ENCODE results near the gene GADD45B.

Gene GADD45B

DNA sequence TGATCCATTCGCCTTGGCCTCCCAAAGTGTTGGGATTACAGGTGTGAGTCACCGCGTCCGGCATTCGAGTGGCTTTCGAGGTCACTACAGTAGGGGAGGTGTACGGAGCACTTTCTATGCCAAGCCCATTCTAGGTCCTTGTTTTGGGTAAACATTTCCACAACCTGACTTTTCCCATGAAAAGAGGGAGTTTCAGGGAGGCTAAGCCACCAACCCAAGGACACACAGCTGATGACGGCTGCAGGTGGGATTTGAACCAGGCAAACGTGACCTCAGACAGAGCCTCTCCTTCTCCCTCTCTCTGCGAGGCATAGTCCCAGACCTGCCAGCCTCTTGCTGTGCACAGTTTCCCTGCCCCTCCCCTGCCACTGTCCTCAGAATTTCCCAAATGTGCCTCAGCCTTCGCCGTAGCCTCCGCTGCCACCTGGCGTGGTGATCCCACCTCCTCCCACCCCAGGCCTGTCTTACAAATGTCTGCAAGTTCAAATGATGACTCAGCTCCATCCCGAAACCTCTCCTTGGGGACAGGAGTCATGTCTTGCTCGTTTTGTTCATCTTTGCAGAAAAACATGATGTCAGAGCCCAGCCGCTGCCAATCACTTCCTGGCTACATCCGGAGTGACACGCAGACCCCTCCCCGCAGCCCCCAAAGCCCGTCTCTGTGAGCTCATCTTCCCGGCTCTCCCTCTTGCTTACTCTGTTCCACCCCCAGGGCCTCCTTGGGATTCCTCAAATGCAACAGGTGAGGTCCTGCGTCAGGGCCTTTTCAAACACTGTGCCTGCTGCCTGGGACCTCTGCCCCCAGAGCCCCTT is 6.6 kb upstream of the GADD45B start:
- peak; percentile 86 for DNase-seq (ENCODE audit: low spot score)

DNA sequence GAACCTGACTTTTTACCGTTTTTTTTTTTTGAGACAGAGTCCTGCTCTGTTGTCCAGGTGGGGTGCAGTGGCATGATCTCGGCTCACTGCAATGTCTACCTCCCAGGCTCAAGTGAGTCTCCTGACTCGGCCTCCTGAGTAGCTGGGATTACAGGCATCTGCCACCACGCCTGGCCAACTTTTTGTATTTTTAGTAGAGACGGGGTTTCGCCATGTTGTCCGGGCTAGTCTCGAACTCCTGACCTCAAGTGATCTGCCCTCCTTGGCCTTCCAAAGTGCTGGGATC is 6.1 kb upstream of the GADD45B start:
- peak; percentile 38 for DNase-seq (ENCODE audit: low spot score)

DNA sequence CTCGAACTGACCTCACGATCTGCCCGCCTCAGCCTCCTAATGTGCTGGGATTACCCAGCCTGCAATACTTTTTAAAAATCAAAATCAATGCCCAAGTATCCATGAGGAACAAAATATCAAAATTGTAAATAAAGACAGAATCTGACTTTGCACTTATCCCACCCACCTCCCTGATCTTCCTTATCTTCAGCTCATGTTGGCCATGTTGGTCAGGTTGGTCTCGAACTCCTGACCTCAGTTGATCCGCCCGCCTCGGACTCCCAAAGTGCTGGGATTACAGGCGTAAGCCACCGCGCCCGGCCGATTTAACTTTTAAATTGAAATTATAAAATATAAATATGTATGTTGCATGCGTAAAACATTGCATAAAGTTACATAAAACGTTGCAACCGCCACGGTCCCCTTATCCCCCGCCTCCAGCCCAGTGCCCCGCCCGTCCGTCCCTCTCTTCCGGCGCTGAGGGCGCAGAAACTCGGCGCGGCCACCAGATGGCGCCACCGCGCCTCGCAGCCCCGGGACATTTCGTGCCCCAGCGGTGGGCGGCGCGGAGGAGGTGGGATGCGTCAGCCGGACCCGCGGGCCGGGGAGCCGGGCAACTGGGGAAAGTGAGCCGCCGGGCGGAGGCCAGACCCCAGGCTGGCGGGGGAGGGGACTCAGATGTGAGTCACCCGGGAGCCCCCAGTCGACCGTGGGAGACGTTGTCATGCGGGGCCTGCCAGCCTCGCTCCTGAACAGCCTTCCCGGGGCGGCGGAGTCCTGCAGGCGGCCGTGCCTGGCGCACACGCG is 1.5 kb upstream of the GADD45B start:
- DNase-seq (ENCODE audit: low spot score), result peak; percentile 91

DNA sequence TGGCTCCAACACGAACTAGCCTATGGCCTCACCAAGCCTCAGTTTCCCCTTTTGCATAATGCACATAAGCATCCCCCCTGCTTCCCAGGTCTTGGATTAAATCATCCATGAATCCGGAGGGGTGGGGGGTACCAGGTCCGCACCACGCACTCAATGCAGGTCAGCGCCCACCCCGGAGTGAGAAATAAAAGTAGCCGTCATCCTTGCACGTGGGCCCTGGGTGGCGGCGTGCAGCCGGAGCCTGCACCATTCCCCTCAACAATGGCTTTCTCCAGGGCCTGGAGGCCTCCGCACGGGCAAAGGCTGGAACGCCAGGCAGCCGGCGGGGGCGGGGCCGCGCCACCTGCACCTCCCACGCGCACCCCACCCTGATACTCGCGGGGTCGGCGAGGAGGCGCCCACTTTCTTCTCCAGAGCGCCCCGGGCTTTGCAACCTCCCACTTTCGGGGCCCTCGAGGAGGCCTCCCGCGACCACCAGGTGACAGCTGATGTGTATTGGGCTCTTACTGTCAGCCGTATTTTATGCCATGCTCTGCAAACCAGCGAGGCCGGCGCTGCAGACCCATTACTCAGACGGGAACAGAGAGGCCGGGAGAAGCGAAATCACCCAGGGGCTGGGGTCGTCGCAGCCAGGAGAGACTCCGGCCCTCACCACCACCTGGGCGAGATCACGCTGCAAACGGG is 767 bp upstream of the GADD45B start:
- DNase-seq (ENCODE audit: low spot score), result peak; percentile 75

DNA sequence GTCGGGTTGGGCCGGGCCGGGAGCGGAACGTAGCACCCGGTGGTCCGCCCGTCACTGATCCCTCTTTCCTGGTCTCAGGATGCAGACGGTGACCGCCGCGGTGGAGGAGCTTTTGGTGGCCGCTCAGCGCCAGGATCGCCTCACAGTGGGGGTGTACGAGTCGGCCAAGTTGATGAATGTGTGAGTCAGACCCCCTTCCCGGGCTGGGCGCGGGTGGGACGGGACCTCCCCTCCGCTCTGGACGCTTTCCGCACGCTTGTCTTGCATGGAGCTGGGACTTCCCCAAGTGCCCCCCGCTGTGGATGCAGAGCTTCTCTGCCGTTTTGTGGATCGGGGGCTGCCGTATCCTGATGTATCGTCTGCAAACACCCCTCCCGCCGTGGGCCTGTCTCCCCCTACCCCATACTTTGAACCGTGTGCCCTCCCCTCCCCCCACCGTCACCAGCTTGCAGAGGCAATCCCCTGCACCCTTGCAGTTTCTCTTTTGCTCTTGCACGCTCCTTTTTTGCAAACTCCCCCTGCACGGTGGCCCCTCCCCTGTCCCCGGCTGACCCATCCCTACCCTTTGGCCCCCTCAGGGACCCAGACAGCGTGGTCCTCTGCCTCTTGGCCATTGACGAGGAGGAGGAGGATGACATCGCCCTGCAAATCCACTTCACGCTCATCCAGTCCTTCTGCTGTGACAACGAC is 669 bp downstream of the GADD45B start:
- DNase-seq (ENCODE audit: low spot score), result peak; percentile 81

DNA sequence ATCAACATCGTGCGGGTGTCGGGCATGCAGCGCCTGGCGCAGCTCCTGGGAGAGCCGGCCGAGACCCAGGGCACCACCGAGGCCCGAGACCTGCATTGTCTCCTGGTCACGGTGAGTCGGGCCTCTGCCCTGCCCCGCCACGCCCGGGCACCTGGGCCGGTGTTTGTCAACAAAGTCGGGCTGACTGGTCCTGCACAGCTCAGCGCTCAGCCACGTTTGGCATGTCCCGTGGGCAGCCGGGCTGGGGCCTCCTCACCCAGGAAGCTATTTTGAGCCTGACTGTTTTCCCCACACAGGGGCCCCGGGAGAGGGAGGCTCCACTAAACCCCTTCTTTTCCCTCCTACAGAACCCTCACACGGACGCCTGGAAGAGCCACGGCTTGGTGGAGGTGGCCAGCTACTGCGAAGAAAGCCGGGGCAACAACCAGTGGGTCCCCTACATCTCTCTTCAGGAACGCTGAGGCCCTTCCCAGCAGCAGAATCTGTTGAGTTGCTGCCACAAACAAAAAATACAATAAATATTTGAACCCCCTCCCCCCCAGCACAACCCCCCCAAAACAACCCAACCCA is 1.3 kb downstream of the GADD45B start:
- DNase-seq (ENCODE audit: low spot score), result peak; percentile 86

DNA sequence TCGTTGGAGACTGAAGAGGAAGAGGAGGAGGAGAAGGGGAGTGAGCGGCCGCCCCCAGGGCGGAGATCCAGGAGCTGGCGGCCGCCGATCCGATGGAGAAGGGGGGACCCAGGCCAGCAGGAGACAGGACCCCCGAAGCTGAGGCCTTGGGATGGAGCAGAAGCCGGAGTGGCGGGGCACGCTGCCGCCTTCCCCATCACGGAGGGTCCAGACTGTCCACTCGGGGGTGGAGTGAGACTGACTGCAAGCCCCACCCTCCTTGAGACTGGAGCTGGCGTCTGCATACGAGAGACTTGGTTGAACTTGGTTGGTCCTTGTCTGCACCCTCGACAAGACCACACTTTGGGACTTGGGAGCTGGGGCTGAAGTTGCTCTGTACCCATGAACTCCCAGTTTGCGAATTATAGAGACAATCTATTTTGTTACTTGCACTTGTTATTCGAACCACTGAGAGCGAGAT is 1.8 kb downstream of the GADD45B start:
- peak; percentile 55 for DNase-seq (ENCODE audit: low spot score)

DNA sequence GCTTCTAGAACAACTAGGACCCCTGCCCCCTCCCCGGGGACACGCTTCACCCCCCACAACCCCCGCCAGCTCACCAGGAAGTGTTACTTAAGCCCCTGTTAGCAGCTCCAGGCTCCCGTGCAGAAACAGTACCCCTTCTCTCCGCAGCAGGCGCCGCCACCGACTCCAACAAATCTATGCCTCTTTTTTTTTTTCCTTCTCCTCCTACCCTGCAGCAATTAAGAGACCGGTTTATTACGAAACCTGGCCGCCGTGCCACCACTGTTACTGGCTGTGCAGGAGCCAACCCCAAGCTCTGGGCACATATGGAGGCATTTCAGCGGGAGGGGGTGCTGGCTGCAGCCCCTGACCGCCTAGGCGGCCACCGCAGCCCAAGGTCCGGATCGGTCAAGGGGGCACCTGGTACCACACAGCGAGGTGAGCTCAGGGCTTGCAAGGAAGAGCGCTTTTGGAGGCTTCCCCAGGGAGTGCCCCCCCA is 2.4 kb downstream of the GADD45B start:
- DNase-seq (ENCODE audit: low spot score), result peak; percentile 73

DNA sequence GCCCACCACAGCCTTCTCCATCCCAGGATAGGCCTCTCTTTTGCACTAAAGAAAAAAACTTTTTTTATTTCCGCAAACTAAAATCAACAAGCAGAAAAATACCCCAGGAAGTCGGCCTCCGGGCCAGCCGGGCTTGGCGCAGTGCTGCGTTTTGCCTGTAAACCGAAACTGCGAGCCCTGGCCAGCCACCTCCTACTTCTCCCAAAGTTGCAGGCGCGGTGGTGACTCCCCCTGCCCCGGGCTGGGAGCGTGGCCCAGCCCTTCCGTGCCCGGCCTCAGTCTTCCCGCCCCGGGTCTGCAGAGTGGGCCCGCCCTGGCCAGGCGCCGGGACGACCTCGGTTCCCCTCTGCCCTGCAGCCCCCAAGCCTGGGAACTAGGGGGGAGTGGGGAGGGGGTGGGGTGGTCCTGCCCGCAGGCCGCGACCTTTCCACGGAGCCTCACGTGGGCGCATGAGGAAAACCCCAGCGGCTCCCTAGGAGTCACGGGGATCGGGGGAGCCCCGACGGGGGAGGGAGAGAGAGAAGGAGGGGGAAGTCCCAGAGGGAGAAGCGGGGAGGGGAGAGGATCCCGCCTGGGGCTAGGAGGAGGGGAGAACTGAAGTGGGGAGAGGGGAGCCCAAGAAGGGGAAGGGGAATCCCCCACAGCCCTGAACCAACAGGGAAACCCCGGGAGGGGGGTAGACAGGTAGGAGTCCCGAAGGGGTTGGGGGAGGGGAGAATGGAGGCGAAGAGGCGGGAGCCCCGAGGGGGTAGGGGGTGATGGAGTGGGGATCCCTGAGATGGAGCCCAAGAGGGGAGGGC is 3.0 kb downstream of the GADD45B start:
- peak; percentile 81 for DNase-seq (ENCODE audit: low spot score)

DNA sequence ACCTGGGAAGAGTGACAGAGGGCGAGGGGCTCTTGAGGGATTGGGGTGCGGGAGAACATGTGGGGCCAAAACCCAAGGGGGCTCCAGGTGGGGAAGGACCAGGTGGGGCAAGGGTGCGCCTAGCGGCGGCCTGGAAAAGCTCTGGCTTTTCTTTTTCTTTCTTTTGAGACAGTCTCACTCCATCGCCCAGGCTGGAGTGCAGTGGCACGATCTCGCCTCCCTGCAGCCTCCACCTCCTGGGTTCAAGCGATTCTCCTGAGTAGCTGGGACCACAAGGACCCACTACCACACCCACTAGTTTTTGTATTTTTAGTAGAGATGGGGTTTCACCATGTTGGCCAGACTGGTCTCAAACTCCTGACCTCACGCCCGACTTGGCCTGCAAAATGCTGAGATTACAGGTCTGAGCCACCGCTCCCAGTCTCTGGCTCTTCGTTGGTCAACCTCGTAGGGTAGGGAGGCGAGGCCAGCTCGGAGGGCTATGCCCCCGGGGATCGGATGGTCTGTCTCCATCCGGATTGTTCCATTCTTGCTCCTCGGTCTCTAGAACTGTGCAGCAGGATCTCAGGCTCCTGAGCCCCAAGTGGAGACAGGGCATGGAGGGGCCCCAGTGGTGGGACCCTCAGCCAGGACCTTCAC is 3.7 kb downstream of the GADD45B start:
- DNase-seq (ENCODE audit: low spot score), result no peak

DNA sequence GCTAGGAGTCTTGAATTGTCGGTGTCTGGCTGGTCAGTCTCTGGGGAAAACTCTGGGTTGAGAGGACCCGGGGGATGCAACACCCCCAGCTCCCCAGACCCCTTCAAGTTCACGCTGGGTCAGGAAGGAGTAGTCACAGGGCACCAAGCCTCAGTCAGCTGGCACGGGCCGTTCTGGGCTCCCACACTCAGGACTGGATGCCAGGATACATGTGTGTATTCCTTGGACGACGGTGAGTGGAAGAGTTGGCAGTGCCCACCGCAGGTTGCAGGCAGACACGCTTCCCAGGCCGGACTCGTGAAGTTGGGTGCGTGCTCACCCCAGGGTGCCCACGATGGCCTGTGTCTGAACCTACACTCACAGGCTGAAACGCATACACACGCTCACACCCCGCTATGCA is 5.5 kb downstream of the GADD45B start:
- no peak for DNase-seq (ENCODE audit: low spot score)

DNA sequence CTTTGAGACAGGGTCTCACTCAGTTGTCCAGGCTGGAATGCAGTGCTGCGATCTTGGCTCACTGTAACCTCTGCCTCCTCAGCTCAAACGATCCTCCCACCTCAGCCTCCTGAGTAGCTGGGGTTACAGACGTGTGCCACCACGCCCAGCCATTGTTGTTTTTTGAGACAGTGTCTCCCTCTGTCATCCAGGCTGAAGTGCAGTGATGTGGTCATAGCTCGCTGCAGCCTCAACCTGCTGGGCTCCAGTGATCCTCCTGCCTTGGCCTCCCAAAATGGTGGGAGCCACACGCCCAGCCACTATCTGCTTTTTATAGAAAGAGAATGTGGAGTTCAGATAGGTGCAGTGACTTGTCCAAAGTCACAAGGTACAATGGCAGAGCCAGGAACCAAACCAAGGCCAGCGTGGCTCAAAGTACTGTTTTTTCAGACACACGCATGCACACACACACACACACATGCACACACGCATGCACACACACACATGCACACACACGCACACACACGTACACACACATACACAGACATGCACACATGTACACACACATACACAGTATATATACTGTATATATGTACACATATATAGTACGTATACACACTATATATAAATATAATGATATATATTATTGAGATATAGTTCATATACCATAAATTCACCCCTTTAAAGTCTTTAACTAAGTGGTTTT is 6.6 kb downstream of the GADD45B start:
- no peak for DNase-seq (ENCODE audit: low spot score)

DNA sequence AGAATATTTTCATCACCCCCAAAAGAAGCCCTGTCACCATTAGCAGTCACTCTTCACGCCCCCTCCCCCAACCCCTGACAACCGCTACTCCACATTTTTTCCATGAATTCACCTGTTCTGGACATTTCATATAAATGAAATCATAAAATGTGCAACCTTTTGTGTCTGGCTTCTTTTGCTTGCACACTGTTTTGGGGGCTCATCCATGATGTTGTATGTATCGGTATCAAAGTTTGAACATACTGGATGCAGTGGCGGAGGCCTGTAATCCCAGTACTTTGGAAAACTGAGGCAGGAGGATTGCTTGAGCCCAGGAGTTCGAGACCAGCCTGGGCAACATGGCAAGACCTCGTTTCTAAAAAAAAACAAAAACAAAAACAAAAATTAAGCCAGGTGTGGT is 7.2 kb downstream of the GADD45B start:
- no peak for DNase-seq (ENCODE audit: low spot score)

DNA sequence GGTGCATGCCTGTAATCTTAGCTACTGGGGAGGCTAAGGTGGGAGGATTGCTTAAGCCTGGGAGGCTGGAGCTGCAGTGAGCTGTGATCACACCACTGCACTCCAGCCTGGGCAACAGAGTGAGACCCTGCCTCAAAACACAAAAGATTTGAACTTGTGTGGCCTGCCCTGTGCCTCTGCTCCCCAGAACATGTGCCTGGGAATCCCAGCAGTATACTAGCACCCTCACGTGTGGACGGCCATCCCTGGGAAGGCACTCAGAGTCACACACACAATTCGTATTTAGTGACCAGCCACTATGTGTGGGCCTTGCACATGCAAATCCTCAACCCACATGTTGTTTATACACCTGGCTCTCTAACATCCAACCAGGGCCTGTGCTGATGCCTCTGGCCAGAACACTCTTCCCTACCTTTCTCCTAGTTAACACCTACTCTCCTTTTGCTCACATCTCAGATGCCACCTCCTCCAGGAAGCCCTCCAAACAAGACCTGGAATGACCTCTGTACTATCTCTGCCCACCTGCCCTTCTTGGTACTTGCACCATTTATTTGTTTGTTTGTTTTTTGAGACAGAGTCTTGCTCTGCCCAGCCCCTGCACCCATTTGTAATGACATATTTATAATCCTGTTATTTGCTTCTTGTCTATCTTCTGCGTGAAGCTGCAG is 7.7 kb downstream of the GADD45B start:
- DNase-seq (ENCODE audit: low spot score), result no peak

DNA sequence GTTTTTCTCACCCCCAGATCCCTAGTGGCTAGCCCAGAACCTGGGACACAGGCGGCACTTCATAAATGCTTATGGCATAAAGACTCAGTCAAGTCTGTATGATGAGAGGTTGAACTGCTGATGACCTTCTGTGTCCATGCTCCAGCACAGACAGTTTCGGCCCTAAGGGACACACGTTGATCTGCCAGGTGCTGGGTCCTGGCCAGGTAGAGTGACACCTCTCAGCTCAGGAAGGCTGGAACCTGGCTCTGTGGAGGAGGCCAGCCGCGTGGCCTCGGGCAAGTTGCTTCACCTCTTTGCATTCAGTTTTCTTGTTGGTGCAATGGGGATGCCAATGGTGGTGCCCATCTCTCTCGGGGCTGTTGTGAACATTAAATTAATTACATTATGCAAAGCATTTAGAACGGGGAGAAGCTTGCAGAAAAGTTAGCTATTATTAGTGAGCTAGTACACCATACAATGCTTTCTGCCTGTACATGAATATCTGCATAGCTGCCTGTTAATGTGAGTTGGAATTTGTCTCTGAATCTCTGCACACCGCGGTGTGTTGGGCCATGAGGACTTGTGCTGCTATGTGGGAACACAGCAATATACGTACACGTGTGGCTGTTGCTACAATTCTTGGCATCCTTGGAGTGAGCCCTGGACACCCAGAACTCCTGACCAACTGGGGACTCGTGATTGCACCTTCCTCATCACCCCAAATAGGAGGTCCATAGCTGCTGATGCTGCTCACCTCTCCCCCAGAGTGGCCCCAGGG is 8.4 kb downstream of the GADD45B start:
- no peak for DNase-seq (ENCODE audit: low spot score)

DNA sequence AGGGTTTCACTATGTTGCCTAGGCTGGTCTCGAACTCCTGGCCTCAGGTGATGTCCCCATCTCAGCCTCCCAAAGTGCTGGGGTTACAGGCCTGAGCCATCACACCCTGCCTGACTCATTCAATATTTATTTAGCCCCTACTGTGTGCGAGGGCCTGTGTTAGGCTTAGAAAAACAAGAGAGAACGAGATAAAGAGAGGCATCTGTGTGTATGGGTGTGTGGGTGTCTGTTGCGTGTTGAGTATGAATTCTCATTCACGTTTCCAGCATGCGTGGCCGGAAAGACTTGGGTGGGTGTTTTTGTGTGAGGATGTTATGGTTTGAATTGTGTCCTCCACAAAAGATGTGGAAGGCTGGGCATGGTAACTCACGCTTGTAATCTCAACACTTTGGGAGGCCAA is 9.5 kb downstream of the GADD45B start:
- DNase-seq (ENCODE audit: low spot score), result no peak

DNA sequence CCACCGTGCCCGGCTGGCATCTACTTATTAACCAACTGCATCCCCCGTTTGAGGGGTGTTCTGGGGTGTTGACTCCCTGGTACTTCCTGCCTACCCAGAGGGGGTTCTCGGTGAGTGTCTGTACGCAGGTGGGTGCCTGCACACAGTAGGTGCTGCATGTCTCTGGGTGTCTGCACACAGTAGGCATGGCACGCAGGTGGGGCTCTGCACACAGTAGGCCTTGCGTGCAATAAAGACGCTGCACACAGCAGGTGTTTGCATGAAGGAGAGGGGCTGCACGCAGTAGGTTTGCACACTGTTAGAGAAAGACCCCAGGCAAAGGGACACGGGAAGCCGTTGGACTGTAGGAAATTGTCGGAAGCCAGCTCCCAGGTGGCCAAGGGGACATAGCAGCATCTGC is 11.2 kb downstream of the GADD45B start:
- no peak for DNase-seq (ENCODE audit: low spot score)

DNA sequence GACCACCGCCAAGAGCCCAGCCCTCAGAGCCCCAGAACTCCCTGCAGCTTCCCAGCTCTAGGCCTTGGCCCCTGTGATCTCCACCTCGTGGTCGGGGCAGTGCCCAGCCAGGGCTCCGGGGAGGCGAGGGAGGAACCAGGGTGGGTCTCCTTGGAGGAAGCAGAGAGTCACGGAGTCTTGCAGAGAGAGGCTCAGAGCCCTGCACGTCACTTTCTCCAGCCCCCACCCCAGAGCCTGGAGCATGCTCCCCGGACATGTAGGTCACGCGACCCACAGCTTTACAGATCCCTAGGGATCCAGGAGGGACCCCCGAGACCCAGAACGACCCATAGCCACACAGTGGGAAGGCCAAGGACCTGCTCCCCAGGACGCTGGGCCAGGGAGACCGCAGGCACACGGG is 11.9 kb downstream of the GADD45B start:
- DNase-seq (ENCODE audit: low spot score), result no peak

Measured in kidney tubule cell (primary cell).